Activated naive CD4-positive, alpha-beta T cell treated with anti-CD3 and anti-CD28 coated beads, Interleukin-2, amount 50 U/mL, for 24 hours (primary cell): Measurements from ENCODE around the gene ACE.

Source experiments
- H3K27ac Mint-ChIP-seq: one replicate; pipeline ENCODE4 v1.8.0; 2021; ENCODE audit warnings: mild to moderate bottlenecking, mixed read lengths
- H3K27me3 Mint-ChIP-seq: one replicate; pipeline ENCODE4 v1.8.0; 2021; ENCODE audit warnings: mixed read lengths
- H3K36me3 Mint-ChIP-seq: one replicate; pipeline ENCODE4 v1.8.0; 2021; ENCODE audit warnings: mixed read lengths
- H3K4me1 Mint-ChIP-seq: one replicate; pipeline ENCODE4 v1.8.0; 2021; ENCODE audit warnings: mixed read lengths
- H3K4me3 Mint-ChIP-seq: one replicate; pipeline ENCODE4 v1.8.0; 2021; ENCODE audit warnings: mild to moderate bottlenecking, mixed read lengths
- H3K9me3 Mint-ChIP-seq: one replicate; pipeline ENCODE4 v1.8.0; 2021; ENCODE audit warnings: mixed read lengths

The ACE gene

GRCh38 chr17:63540590-63540989 lies 63.7 kb downstream of the ACE start:
- Mint-ChIP-seq H3K36me3 (no peaks in the 10 kb centered on the region), H3K4me3 (no peak overlapping the region), H3K27ac (no peak overlapping the region), H3K27me3 (peaks cover 20% of the 10 kb centered on the region), H3K4me1 (peaks cover 4% of the 10 kb centered on the region), H3K9me3 (no peaks in the 10 kb centered on the region)

GRCh38 chr17:63542218-63542545 lies 65.3 kb downstream of the ACE start:
- no peak overlapping the region for H3K27ac Mint-ChIP-seq
- H3K36me3 Mint-ChIP-seq = no peaks in the 10 kb centered on the region
- peaks cover 4% of the 10 kb centered on the region for H3K4me1 Mint-ChIP-seq
- peaks cover 15% of the 10 kb centered on the region for H3K27me3 Mint-ChIP-seq
- H3K4me3 Mint-ChIP-seq = no peak overlapping the region
- no peaks in the 10 kb centered on the region for H3K9me3 Mint-ChIP-seq

- no peaks in the 10 kb centered on the region for H3K9me3 Mint-ChIP-seq
- no peak overlapping the region for H3K27ac Mint-ChIP-seq
- no peaks in the 10 kb centered on the region for H3K36me3 Mint-ChIP-seq
- peaks cover 4% of the 10 kb centered on the region for H3K4me1 Mint-ChIP-seq
- no peak overlapping the region for H3K4me3 Mint-ChIP-seq
- peaks cover 13% of the 10 kb centered on the region for H3K27me3 Mint-ChIP-seq
Observed at GRCh38 chr17:63542942-63543821, 66.3 kb downstream of the ACE start.

- no peaks in the 10 kb centered on the region for H3K36me3 Mint-ChIP-seq
- no peaks in the 10 kb centered on the region for H3K9me3 Mint-ChIP-seq
- H3K27me3 Mint-ChIP-seq = peaks cover 8% of the 10 kb centered on the region
- no peak overlapping the region for H3K27ac Mint-ChIP-seq
- no peaks in the 10 kb centered on the region for H3K4me1 Mint-ChIP-seq
- no peak overlapping the region for H3K4me3 Mint-ChIP-seq
Observed at GRCh38 chr17:63543822-63544420, 67.1 kb downstream of the ACE start.

- Mint-ChIP-seq H3K9me3 (no peaks in the 10 kb centered on the region), H3K4me3 (no peak overlapping the region), H3K4me1 (no peaks in the 10 kb centered on the region), H3K27ac (no peak overlapping the region), H3K27me3 (peaks cover 2% of the 10 kb centered on the region), H3K36me3 (no peaks in the 10 kb centered on the region)
Observed at GRCh38 chr17:63544467-63545301, 67.8 kb downstream of the ACE start.

- Mint-ChIP-seq H3K4me1 (peaks cover 3% of the 10 kb centered on the region), H3K27me3 (peaks cover 2% of the 10 kb centered on the region), H3K9me3 (no peaks in the 10 kb centered on the region), H3K4me3 (no peak overlapping the region), H3K36me3 (no peaks in the 10 kb centered on the region), H3K27ac (no peak overlapping the region)
Observed at GRCh38 chr17:63546308-63547082, 69.6 kb downstream of the ACE start.

GRCh38 chr17:63547083-63547523 lies 70.2 kb downstream of the ACE start:
- no peak overlapping the region for H3K4me3 Mint-ChIP-seq
- H3K36me3 Mint-ChIP-seq = no peaks in the 10 kb centered on the region
- H3K4me1 Mint-ChIP-seq = peaks cover 8% of the 10 kb centered on the region
- no peaks in the 10 kb centered on the region for H3K27me3 Mint-ChIP-seq
- H3K9me3 Mint-ChIP-seq = no peaks in the 10 kb centered on the region
- no peak overlapping the region for H3K27ac Mint-ChIP-seq
